ENCODE measurements around the gene PRSS12. TPM values are rescaled to one million over a fixed set of nuclear protein-coding genes. Genes with fewer than 3 reads are reported as not detected.
"Not testable (repeated sequence)": the region's sequence is repeated elsewhere in the genome, so short reads cannot be mapped to it uniquely, and the experiment has no call there.

PRSS12 gene
- polyA plus RNA-seq, 3 donors, result 7.7 to 8.9 (median 8.9) TPM

DNA sequence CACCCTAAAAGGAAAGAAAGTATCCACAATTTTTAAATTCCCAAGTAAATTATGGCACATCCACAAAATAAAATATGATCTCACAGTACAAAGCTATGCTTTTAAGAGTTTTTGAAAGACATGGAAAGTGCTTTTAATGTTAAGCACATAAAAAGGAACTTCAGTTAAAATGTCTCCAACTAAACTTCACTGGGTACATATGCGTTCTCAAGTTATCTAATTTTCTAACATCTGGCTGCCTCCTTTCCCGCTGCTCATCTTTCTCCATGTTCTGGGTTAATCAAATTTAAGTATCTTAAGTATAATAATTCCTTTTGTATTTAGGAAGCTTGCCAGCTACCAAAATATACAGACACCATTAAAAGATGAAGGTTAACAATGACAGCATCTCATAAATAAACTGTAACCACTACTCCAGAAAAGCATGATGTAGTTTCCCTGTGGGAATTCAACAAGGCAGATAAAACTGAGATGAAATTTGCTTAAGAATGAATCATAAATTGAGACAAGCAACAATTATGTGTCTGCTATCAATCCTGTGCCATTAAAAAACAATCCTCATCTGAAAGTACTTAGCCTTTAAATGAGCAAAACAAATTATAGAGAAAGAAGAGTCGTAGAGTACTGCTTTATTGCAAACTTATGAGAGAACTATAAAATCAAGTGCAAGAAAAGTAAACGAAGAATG lies 25.1 kb downstream of the PRSS12 start:
- peak; percentile 62 for DNase-seq

DNA sequence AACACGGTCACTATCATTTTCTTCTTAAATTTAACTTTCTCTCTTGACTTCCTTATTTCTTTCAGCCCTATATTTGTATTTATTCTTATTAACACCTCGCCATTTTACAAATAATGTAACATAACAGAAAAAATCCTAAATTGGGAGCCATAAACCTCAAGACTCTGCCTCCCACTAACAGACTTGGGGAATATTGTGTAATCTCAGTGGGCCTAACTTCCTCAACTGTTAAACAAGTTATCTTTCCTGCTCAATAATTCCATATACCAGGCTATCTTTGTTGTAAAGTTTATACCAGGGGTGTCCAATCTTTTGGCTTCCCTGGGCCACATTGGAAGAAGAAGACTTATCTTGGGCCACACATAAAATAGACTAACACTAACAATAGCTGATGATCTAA lies 26.2 kb downstream of the PRSS12 start:
- no peak for DNase-seq

DNA sequence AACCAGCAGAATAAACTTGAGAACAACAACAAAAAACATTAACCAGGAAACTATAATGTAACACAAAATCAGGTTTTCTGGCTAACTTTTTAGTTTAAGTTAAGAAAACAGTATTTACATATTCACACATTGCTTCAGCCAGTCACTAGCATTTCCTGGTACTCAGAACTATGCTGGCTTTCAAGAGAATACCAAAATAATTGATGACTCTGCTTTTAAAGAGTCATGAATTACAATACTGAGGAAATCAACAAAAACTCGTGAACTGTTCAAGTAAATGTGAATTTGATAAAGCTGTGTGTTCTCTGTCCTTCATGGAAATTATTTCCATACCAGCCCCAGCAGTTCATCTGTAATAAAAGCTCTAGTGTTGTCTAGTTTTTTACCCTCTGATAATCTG lies 27.4 kb downstream of the PRSS12 start:
- DNase-seq, result no peak

DNA sequence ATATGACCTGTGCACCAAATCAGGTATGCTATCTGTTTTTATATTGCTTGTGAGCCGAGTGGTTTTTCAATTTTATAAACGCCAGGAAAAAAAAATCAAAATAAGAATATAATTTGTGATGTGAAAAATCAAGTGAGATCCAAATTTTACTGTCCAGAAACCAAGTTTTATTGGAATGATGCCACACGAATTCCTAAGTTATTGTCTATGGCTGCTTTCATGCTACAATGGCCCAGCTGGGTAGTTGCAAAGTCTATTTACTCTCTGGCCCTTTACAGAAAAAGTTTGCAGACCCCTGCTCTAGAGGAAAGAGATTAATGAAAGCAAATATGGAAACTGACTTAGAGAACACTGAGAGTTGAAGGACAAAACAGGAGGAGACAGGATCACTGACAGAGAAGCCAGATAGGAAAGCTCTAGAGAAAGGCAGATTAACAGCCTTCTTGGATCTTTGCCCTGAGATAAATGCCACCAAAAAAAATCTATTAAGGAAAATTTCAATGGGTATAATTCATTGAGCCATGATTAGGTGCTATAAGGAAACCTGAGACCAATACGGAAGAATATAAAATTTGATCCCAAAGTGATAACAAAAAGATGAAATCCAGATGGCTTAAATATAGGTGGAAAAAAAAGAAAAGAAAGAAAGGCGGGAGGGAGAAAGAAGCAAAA lies 29.8 kb downstream of the PRSS12 start:
- no peak for DNase-seq

DNA sequence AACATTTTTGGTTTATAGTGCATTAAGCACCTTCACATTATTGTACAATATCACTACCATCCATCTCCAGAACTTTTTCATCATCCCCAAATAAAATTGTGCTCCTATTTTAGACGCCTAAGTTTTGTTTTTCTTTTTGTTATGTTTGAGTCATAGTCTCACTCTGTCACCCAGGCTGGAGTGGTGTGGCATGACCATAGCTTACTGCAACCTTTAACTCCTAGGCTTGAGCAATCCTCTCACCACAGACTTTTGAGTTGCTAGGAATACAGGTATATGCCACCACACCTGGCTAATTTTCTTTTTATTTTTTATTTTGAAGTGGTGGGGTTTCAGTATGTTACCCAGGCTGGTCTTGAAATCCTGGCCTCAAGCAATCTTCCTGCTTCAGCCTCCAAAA lies 33.9 kb downstream of the PRSS12 start:
- DNase-seq, result no peak

DNA sequence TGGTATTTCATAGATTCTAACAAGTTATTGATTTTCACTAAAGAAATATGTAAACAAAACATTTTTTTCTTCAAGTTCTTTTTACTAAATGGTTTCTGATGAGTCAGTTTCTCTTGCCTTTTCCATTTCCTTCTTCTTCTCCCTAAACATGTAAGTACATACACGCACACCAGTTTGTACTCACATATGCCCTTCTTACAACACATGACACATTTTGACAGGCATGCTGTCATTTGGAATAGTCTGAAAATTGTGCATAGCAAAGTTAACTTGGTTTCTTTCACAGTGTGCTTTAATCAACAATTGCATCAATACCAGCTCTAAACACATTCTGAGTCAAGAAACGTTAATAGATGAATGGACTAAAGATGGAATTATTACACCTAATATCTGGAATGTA lies 35.1 kb downstream of the PRSS12 start:
- no peak for DNase-seq

DNA sequence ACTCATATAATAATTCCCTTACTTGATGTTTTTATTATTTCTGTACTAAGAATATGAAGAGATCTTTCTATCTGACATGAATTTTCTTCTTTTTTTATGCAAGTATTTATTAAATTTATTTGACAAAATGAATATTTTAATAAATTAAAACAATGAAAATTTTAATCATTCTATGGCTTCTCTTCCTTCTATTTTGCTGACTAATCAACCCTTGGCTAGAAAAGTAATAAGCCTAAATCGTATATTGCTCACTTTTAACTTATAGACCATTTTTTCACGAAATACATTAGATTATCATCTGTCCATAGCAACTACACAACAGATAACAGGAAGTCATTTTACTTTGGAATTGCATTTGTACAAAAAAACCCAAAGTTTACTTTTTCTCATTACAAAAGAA lies 38.6 kb downstream of the PRSS12 start:
- no peak for DNase-seq

DNA sequence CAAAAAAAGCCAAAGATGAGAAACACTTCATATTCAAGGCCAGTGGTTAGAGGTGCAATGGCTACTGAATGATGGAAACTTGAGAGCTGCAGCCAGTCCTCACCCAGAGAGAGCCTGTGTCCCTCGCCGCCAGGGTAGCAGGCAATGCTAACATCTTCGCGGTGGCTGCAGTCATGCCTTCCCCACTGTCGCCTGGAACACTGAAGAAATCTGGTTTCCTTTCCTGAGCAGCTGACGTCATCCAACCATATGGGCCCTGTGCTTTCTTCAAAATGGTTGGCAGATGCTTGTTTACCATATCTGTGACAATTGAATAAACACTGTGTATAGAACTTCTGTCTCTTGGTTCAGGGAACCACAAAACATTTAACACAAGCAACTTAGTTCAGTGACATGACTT lies 39.7 kb downstream of the PRSS12 start:
- DNase-seq, result no peak

DNA sequence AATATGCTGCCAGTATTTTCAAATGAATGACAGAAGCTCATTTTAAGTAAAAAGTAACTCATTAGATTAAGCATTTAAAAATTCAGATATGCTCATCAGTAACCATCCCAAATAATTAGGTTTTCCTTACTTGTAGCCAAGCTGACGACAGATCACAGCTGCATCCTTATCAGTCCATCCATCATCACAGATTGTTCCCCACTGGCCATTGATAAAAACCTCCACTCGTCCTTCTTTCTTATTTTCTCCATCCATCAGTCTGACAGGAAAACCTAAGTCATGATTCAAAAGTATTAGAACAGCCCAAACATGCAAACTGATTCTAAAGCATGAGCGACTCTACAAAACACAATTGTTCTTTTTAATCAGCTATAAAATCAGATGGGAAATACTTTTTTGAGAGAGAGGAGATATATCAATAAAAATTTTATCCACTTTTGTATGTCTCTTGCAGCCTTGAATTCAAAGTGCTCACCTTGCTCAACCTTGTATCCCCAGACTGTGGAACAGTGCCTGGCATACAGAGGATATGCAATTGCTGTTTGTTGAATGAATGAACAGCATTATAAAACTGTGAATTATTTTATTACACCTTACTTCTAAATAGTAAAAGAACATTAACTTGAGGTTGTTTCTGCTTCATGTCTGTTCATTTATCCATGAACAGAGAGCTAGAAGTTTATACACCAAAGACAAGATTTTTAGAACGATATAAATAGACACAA lies 44.3 kb downstream of the PRSS12 start:
- DNase-seq, result no peak

DNA sequence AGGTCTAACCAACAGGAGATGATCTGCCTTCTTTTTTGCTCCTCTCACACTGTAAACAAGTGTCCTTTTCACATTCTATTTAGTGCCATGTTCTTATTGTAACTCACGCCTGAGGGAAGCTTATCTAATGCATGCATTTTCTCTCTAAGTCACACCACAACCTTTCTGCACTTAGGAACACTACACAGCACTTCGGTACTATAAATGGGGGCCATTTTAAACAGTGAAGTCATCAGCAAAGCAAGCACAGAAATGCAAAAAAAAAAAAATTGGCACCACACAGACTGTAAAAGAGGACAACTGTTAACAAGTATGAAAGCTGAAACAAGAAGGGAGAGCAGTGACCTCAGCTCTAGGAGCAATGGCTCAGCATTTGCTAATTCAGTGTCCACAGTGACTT lies 45.2 kb downstream of the PRSS12 start:
- DNase-seq, result no peak

DNA sequence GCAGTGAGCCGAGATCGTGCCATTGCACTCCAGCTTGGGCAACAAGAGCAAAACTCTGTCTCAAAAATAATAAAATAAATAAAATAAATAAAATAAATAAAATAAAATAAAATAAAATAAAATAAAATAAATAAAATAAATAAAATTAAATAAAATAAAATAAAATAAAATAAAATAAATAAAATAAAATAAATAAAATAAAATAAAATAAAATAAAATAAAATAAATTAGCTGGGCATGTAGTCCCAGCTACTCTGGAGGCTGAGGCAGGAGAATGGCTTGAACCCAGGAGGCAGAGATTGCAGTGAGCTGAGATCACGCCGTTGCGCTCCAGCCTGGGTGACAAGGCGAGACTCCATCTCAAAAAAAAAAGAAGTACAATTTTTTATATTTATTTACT lies 53.2 kb downstream of the PRSS12 start:
- DNase-seq, result not testable (repeated sequence)

DNA sequence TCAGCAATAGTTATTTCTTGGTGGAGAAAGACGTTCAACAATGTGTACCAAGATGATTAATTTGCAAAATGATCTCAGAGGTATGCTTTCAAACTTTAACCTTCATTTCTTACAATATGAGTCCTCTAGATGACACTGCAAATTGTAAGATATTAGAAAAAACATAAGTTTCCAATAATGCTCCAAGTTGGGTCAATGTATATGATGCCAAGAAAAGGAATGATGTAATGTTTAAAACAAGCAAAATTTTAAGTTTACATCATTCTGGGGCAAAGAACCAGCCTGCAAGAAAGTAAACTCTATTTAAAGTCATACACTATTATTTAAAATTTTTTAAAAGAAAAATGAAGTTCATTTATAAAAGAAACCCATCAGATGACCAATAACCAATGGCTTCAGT lies 56.1 kb downstream of the PRSS12 start:
- DNase-seq, result no peak

DNA sequence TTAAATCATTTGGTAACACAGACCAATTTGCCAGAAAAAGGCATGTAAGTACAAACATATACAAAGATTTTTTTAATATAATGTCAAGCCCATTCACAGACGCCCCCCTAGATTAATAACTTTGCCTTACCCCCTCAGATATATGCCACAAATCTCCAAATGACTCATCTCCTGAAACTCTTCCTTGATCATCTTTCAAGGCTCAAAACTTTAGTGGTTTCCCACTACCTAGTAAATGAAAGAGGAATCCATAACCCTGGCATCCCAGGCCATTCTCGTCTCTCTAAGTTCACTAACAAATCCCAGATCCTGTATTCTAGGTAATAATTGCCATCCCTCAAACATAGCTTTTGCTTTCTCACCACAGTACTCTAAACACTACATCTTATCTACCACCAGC lies 61.9 kb downstream of the PRSS12 start:
- DNase-seq, result no peak

DNA sequence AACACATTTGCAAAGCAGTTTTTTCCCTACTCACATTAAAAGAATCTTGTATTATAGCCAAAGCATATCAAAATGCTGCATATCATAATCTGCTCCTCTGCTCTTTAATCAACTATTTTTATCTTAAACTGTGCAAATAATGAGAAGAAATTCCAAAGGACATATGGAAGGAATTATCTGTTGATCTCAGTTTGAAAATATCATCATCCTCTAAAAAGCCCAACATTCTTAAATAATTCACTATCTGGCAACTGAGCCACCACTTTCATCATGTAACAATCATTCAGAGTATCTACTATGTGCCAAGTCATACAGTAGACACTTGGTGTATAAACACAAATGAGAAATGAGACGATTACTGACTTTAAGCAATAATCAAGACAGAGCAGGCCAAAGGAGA lies 63.0 kb downstream of the PRSS12 start:
- no peak for DNase-seq

DNA sequence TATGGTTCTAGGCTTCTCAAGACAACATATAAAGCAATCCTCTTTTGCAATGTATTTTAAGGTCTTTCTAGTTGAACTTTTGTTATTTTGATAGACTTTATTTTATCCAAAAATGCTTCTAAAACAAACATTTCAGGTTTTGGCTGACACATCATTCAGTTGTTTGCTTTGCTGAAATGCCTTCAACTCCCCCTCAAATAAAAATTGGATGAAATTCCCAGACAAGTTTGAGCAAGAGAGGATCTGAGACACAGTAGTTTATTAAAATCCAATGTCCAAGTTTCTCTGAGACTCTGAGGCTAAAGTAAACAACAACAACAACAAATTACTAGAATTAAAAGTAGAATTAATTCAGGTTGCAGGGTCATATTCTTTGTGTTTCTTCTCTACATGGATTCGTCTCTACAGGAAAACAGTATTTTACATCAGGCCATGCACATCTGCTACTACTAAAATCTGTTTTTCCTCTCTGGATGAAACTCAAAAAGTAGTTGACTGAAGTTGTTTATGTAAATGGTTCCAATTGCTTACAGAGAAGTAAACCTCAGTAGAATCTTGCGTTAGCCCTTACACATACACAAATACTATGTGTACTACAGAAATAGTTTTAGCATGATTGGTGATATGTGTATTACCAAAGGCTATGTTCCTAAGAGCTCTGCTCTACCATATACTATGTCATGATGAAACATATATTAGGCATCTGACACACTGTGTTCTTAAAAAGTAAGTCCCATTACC lies 64.9 kb downstream of the PRSS12 start:
- no peak for DNase-seq

DNA sequence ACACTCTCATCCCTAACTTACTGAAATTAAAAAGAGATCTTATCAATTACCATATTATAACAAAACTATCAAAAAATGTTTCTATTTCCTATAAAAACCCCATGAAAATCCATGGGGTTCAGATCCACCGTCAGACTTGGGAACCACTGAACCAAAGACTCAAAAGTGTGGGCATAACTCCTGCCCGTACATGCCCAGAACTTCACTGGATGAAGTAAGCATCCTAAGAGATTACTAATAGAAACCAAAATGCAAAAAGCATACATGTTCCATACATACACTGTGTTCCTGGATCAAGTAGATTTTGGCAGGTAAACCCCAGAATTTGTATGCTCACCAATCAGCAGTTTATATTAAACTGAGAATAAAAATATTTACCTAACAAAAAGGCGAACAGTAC lies 66.1 kb downstream of the PRSS12 start:
- no peak for DNase-seq

DNA sequence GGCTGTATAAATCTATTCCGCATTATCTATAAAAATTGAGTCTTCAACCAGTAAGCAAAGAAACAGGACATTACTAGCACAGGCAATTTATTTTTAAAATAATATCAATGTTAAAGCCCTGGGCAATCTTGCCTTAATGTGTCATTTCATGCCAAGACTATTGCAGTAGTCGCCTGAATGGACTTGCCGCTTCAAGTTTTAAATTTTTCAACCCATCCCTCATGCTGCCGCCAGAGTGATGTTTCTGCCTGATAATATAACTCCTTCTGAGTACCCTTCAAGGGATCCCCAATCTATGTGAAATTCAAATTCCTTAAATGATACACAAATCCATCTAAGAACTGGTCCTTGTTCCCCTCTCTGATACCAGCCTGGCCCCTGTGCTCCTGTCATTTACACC lies 66.9 kb downstream of the PRSS12 start:
- no peak for DNase-seq

DNA sequence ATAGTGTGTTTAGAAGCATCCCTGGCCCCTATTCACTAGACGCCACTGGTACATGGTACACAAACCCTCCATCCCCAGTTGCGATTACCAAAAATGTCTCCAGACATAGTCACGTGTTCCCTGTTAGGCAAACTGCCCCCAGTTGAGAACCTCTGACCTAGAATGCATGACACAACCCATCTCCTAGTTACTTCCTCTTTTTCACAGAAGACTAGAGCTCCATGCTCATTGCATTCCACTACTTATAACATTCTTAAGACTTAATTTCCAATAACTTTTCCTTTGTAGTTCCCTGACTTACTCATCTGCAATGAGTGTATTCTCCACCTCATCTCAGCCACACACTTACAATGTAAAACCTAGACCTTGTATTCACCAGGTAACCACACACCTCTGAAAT lies 68.6 kb downstream of the PRSS12 start:
- DNase-seq, result no peak

DNA sequence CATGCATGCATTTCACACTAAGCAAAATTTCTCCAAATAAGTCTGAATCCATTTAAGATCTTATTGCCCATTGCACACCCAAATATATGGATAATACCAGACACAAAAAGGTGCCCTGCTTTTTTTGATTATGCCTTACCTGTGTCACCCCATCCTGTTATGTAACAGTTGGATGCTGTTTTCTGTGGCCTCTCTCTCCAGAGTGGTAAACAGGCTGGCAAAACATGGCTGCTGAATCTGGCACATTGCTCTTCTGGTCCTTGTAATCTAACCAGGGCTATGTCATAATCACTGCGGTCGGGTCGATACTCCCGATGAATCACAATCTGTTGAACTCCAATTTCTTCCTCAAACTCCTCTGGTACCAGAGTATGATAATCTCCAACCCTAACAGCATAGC lies 70.1 kb downstream of the PRSS12 start:
- DNase-seq, result no peak

DNA sequence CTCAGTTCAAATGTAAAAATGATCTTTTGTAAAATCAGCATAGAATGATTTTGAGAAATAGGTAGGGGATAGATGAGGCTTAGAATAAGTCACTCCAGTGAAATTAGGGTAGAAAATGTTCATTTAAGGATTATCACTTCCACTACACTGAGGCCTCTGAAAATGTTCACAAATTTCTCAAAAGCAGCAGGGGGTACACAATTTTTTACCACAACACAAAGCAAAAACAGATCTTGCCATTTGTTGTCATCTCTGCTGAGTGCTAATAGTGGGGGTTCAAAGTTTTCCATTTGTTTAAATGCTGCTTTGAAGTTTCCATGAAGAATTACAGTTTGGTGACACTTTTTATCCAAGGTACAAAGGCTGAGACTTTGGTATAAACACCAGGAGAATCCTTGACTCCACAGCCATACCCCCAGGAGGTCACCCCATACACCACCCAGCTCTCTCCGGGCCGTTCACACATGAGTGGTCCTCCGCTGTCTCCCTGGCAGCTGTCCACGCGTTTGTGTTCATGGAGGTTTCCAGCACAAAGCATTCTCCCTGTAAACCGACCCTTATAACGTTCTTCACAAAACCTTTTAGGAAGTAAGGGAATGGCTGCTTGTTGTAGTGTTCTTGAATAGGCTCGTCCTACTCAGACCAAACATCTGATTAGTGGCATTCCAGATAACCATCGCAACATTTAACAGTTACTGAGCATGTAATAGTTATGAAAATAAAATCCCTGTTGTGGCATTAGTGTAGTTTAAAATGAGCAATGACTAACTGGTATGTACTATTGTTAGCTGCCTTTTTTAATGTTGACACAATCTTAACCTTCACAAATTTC lies 71.0 kb downstream of the PRSS12 start:
- no peak for DNase-seq

DNA sequence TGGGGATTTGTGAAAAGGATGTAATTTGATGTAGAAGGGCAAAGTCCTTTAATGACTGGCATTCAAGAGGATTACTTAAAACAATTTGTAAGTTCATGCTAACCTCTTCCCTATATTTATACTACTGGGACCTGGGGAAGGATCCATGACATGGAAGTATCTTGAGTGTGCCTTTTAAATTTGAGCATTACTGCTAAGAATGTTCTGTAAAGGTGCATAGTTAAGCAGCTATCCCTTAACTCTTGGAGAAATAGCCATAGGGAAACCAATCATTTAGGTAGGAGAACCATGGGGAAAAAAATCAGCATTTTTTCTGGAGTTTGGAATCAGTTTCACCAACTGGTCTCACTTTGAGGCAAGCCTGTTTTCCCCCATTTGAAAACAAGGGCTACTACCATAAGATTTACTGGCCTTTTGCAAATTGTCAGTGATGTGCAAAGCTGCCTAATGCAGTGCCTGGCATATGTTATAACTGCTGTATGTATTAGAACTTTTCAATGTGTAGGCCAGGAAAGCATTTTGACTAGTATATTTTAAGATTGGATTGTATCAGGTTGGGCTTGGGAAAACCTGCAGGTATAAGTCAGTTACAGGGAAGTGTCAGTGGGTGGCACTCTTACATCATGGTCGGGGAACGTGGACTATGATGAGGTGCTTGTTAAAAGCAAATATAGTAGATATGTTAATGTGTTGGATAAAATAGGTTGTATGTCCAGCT lies 72.1 kb downstream of the PRSS12 start:
- peak; percentile 64 for DNase-seq

Data from renal pelvis (tissue), 4 donors.